ENCODE results near the gene DOCK4.

DOCK4 gene

DNA sequence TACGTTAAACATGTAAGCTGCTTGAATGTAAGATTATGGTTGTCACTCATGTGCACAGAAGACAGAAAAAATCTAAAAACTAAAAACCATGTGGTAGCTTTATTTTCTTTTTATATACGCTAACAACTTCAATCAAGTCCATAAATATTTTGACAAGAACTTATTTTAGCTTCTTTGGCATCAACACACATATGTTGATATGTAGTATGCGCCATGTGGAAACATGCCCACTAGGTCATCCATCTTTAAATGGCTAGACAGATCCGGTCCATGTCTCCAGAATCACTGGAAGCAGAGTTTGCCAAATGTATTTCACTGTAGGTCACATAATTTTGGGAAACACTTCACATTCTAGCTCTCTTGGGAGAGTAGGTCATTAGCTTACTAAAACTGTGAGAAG, 382.4 kb downstream of the DOCK4 start:
- Histone ChIP-seq H3K9me3 (ENCODE audit: insufficient read depth, low read length) (no peaks in the 10 kb centered on the region), H3K4me1 (ENCODE audit: insufficient read depth, insufficient read length) (no peaks in the 10 kb centered on the region), H3K4me3 (ENCODE audit: insufficient read length, low read depth) (no peak overlapping the region), H3K9ac (ENCODE audit: insufficient read length, low read depth) (no peak overlapping the region), H3K36me3 (ENCODE audit: insufficient read depth, insufficient read length, low read length) (no peaks in the 10 kb centered on the region), H3K27me3 (ENCODE audit: insufficient read depth, insufficient read length) (no peaks in the 10 kb centered on the region)
- TF ChIP-seq SUZ12 (IDR thresholded peaks at IDR 0.05; ENCODE audit: extremely low read depth, insufficient read depth, insufficient read length) (no peak), ZNF274 (IDR thresholded peaks at IDR 0.05; ENCODE audit: low read depth, low read length) (no peak), YY1 (IDR thresholded peaks at IDR 0.05; ENCODE audit: insufficient read depth, insufficient read length) (no peak)
- no peak for DNase-seq (ENCODE audit: low read depth, low spot score)

DNA sequence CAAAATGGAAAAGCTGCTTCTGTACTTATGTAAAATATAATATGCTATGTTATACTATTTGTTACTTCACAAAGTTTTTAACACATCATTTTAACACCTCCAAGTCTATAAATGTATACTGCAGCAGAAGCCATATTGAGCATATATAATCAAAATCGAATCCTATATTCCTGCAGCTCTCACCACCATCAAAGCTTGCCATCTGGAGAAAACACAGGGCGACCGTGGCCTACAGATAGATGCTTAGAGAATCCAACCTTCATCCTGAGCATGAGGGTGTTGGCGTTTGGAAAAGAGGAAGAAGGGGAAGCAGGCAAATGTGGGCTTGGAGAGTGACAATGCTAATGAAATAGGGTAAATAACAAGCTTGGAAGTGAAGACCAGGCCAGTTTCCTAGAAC, 385.2 kb downstream of the DOCK4 start:
- no peak overlapping the region for H3K4me3 ChIP-seq (ENCODE audit: insufficient read length, low read depth)
- H3K9me3 ChIP-seq (ENCODE audit: insufficient read depth, low read length) = no peaks in the 10 kb centered on the region
- H3K27me3 ChIP-seq (ENCODE audit: insufficient read depth, insufficient read length) = no peaks in the 10 kb centered on the region
- no peak overlapping the region for H3K9ac ChIP-seq (ENCODE audit: insufficient read length, low read depth)
- H3K4me1 ChIP-seq (ENCODE audit: insufficient read depth, insufficient read length) = no peaks in the 10 kb centered on the region
- DNase-seq (ENCODE audit: low read depth, low spot score) = no peak
- H3K36me3 ChIP-seq (ENCODE audit: insufficient read depth, insufficient read length, low read length) = no peaks in the 10 kb centered on the region
- no peak for TF ChIP-seq ZNF274 (IDR thresholded peaks at IDR 0.05; ENCODE audit: low read depth, low read length)
- no peak for TF ChIP-seq YY1 (IDR thresholded peaks at IDR 0.05; ENCODE audit: insufficient read depth, insufficient read length)
- TF ChIP-seq SUZ12 (IDR thresholded peaks at IDR 0.05; ENCODE audit: extremely low read depth, insufficient read depth, insufficient read length) = no peak

- TF ChIP-seq ZNF274 (IDR thresholded peaks at IDR 0.05; ENCODE audit: low read depth, low read length) (no peak), SUZ12 (IDR thresholded peaks at IDR 0.05; ENCODE audit: extremely low read depth, insufficient read depth, insufficient read length) (no peak), YY1 (IDR thresholded peaks at IDR 0.05; ENCODE audit: insufficient read depth, insufficient read length) (no peak)
- Histone ChIP-seq H3K4me3 (ENCODE audit: insufficient read length, low read depth) (no peak overlapping the region), H3K9me3 (ENCODE audit: insufficient read depth, low read length) (no peaks in the 10 kb centered on the region), H3K4me1 (ENCODE audit: insufficient read depth, insufficient read length) (no peaks in the 10 kb centered on the region), H3K36me3 (ENCODE audit: insufficient read depth, insufficient read length, low read length) (no peaks in the 10 kb centered on the region), H3K27me3 (ENCODE audit: insufficient read depth, insufficient read length) (no peaks in the 10 kb centered on the region), H3K9ac (ENCODE audit: insufficient read length, low read depth) (no peak overlapping the region)
- DNase-seq (ENCODE audit: low read depth, low spot score) = no peak
Measured at GRCh38 chr7:111820621-111821020, 385.6 kb downstream of the DOCK4 start.

DNA sequence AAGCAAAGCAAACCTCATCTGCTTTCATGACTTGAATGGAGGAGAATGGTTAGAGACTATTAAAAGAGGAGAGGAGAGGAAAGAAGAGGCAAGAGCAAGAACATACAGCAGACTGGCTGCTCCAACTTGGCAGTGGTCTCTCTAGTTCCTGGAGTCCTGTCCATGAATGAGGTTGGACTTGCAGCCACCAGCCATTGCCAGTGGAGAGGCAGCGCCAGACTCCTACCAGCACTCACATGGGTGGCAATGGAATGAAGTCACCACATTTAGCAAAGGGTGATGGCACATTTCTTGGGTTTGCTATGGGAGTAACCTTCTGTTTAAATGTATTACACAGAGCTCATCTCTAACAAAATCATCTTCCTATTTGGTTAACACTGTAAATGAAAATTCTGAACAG, 386.1 kb downstream of the DOCK4 start:
- Histone ChIP-seq H3K9me3 (ENCODE audit: insufficient read depth, low read length) (no peaks in the 10 kb centered on the region), H3K36me3 (ENCODE audit: insufficient read depth, insufficient read length, low read length) (no peaks in the 10 kb centered on the region), H3K9ac (ENCODE audit: insufficient read length, low read depth) (no peak overlapping the region), H3K27me3 (ENCODE audit: insufficient read depth, insufficient read length) (no peaks in the 10 kb centered on the region), H3K4me1 (ENCODE audit: insufficient read depth, insufficient read length) (no peaks in the 10 kb centered on the region), H3K4me3 (ENCODE audit: insufficient read length, low read depth) (no peak overlapping the region)
- TF ChIP-seq ZNF274 (IDR thresholded peaks at IDR 0.05; ENCODE audit: low read depth, low read length) = no peak
- no peak for TF ChIP-seq YY1 (IDR thresholded peaks at IDR 0.05; ENCODE audit: insufficient read depth, insufficient read length)
- TF ChIP-seq SUZ12 (IDR thresholded peaks at IDR 0.05; ENCODE audit: extremely low read depth, insufficient read depth, insufficient read length) = no peak
- no peak for DNase-seq (ENCODE audit: low read depth, low spot score)

DNA sequence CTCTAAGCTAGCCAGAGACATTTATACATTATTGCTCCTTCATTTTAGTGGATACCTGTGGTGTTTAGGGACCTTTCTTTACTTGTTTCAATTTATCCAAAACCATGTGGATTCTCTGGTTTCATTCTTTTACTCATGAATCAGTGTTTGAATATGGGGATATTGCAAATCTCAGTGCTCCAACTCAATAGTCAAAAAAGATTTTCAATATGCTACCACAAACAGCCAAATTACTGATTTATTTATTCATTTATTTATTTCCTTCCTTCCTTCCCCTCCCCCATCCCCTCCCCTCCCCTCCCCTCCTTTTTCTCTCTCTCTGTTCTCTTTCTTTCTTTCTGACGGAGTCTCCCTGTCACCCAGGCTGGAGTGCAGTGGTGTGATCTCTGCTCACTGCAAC, 390.8 kb downstream of the DOCK4 start:
- H3K4me1 ChIP-seq (ENCODE audit: insufficient read depth, insufficient read length) = no peaks in the 10 kb centered on the region
- H3K9me3 ChIP-seq (ENCODE audit: insufficient read depth, low read length) = no peaks in the 10 kb centered on the region
- DNase-seq (ENCODE audit: low read depth, low spot score) = no peak
- H3K9ac ChIP-seq (ENCODE audit: insufficient read length, low read depth) = no peak overlapping the region
- H3K4me3 ChIP-seq (ENCODE audit: insufficient read length, low read depth) = no peak overlapping the region
- TF ChIP-seq YY1 (IDR thresholded peaks at IDR 0.05; ENCODE audit: insufficient read depth, insufficient read length) (no peak), SUZ12 (IDR thresholded peaks at IDR 0.05; ENCODE audit: extremely low read depth, insufficient read depth, insufficient read length) (no peak), ZNF274 (IDR thresholded peaks at IDR 0.05; ENCODE audit: low read depth, low read length) (no peak)
- H3K27me3 ChIP-seq (ENCODE audit: insufficient read depth, insufficient read length) = no peaks in the 10 kb centered on the region
- no peaks in the 10 kb centered on the region for H3K36me3 ChIP-seq (ENCODE audit: insufficient read depth, insufficient read length, low read length)

DNA sequence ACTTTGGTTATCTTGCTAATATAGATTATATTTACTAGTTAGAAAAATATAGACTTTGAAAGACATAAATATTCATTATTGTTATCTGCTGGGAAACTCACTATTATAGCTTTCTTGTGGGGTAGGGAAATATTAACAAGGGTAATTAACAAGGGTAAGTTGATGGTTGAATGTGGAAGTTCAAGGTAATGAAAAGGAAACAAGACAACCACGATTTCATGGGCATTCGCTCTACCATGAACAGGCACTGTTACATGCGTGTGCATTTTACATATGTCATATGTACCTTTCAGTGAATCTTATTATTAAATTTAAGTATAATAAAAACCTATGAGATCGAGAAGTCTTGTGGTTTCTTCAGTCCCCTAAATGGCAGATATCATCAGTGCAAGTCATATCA, 392.9 kb downstream of the DOCK4 start:
- no peaks in the 10 kb centered on the region for H3K4me1 ChIP-seq (ENCODE audit: insufficient read depth, insufficient read length)
- DNase-seq (ENCODE audit: low read depth, low spot score) = no peak
- H3K27me3 ChIP-seq (ENCODE audit: insufficient read depth, insufficient read length) = no peaks in the 10 kb centered on the region
- H3K9me3 ChIP-seq (ENCODE audit: insufficient read depth, low read length) = no peaks in the 10 kb centered on the region
- H3K4me3 ChIP-seq (ENCODE audit: insufficient read length, low read depth) = no peak overlapping the region
- TF ChIP-seq SUZ12 (IDR thresholded peaks at IDR 0.05; ENCODE audit: extremely low read depth, insufficient read depth, insufficient read length) = no peak
- TF ChIP-seq ZNF274 (IDR thresholded peaks at IDR 0.05; ENCODE audit: low read depth, low read length) = no peak
- TF ChIP-seq YY1 (IDR thresholded peaks at IDR 0.05; ENCODE audit: insufficient read depth, insufficient read length) = no peak
- H3K36me3 ChIP-seq (ENCODE audit: insufficient read depth, insufficient read length, low read length) = no peaks in the 10 kb centered on the region
- H3K9ac ChIP-seq (ENCODE audit: insufficient read length, low read depth) = no peak overlapping the region

GRCh38 chr7:111806232-111806631, 400.0 kb downstream of the DOCK4 start:
- Histone ChIP-seq H3K4me1 (ENCODE audit: insufficient read depth, insufficient read length) (no peaks in the 10 kb centered on the region), H3K9me3 (ENCODE audit: insufficient read depth, low read length) (no peaks in the 10 kb centered on the region), H3K9ac (ENCODE audit: insufficient read length, low read depth) (no peak overlapping the region), H3K27me3 (ENCODE audit: insufficient read depth, insufficient read length) (no peaks in the 10 kb centered on the region), H3K4me3 (ENCODE audit: insufficient read length, low read depth) (no peak overlapping the region), H3K36me3 (ENCODE audit: insufficient read depth, insufficient read length, low read length) (no peaks in the 10 kb centered on the region)
- TF ChIP-seq YY1 (IDR thresholded peaks at IDR 0.05; ENCODE audit: insufficient read depth, insufficient read length) = no peak
- TF ChIP-seq SUZ12 (IDR thresholded peaks at IDR 0.05; ENCODE audit: extremely low read depth, insufficient read depth, insufficient read length) = no peak
- no peak for TF ChIP-seq ZNF274 (IDR thresholded peaks at IDR 0.05; ENCODE audit: low read depth, low read length)
- no peak for DNase-seq (ENCODE audit: low read depth, low spot score)

All from NT2/D1 (cell line).